A673 (cell line): Measurements from ENCODE around the gene RPH3AL.

Experiments
- CTCF ChIP-seq: fragments of 300-800, 200-600 bp; sonication (generic); conservative IDR thresholded peaks from 2 replicates; pipeline ENCODE4 v1.5.1; 2017; ENCODE audit warnings: low read depth, mild to moderate bottlenecking, antibody characterized with exemption, low read length, moderate library complexity, mixed read lengths
- EZH2 ChIP-seq: fragments of 200-600 bp; sonication (generic); IDR thresholded peaks from 2 replicates; pipeline ENCODE4 v1.6.1; 2017; ENCODE audit warnings: borderline replicate concordance, low read depth, mild to moderate bottlenecking, mixed read lengths, antibody characterized with exemption, low read length; ENCODE audit not compliant: poor library complexity, severe bottlenecking

- TF ChIP-seq CTCF (no peak), EZH2 (no peak)
Measured at GRCh38 chr17:200586-200985, 152.0 kb downstream of the RPH3AL start.
